ENCODE results near the gene PDE8A.

DNA sequence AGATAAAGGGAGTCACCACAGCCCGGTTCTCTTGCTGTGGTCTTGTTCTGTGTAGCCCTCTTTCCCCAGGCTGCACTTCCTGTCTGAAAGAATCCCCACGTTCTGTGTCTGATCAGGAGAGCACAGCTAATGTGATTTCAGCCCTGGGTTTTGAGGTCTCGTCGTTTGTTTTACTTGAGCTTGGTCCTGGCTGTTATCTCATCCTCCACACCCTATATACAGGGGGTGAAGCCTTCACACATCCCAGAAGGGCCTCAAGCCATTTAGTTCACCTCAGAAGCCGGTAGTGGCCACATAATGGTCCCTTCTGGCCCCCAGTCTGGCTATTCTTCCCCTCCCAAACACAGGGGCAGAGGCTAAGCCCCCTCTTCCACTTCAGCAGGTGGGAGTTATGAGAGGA lies 115.6 kb downstream of the PDE8A start:
- no peak for TF ChIP-seq POLR2A (IDR thresholded peaks at IDR 0.05)
- TF ChIP-seq, protein P1, sequence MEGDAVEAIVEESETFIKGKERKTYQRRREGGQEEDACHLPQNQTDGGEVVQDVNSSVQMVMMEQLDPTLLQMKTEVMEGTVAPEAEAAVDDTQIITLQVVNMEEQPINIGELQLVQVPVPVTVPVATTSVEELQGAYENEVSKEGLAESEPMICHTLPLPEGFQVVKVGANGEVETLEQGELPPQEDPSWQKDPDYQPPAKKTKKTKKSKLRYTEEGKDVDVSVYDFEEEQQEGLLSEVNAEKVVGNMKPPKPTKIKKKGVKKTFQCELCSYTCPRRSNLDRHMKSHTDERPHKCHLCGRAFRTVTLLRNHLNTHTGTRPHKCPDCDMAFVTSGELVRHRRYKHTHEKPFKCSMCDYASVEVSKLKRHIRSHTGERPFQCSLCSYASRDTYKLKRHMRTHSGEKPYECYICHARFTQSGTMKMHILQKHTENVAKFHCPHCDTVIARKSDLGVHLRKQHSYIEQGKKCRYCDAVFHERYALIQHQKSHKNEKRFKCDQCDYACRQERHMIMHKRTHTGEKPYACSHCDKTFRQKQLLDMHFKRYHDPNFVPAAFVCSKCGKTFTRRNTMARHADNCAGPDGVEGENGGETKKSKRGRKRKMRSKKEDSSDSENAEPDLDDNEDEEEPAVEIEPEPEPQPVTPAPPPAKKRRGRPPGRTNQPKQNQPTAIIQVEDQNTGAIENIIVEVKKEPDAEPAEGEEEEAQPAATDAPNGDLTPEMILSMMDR (IDR thresholded peaks at IDR 0.05): no peak
